Measurements from ENCODE around the gene UHMK1. TPM values are rescaled to one million over a fixed set of nuclear protein-coding genes. Genes with fewer than 3 reads are reported as not detected.

Gene UHMK1
- total and polyA plus RNA-seq, 4 donors = 8.7 to 29.6 (median 21.3) TPM

DNA sequence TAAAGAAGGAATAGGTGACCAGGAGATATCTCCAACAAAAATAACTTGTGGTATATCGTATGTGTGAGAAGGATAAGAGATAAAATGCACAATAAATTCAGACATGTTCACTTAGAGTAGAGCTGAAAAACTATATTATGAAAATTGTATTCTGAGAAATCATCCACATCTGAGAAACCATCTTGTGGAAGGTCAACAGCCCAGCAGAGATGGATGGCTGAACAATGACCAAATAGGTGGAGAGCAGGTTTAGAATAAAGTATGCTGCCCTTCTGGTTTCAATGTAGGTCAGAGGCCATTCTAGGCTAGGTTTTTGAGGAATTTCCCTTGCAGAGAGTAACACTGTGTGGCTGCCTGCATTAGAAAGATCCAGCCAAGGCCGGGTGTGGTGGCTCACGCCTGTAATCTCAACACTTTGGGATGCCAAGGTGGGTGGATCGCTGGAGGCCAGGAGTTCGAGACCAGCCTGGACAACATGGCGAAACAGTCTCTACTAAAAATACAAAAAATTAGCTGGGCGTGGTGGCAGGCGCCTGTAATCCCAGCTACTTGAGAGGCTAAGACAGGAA is 55.1 kb downstream of the UHMK1 start:
- H3K4me3 ChIP-seq (ENCODE audit: low read length in 2 of 2) = no peak overlapping the region
- no peaks in the 10 kb centered on the region for H3K36me3 ChIP-seq (ENCODE audit: control insufficient read depth in 1 of 2, insufficient read depth in 2 of 2, low read length in 1 of 2)
- intact Hi-C loops (cut with DNase I) = no loop called here
- no peaks in the 10 kb centered on the region for H3K4me1 ChIP-seq (ENCODE audit: control insufficient read depth in 1 of 2, insufficient read depth in 2 of 2, low read length in 2 of 2)
- DNase-seq (no peak), ATAC-seq (ENCODE audit: low FRiP score) (peak; percentile 36)
- H3K27me3 ChIP-seq (ENCODE audit: control insufficient read depth in 1 of 2, insufficient read depth in 2 of 2, low read length in 1 of 2) = no peaks in the 10 kb centered on the region
- no peak overlapping the region for H3K27ac ChIP-seq (ENCODE audit: low read depth in 1 of 2, low read length in 2 of 2)
- H3K9me3 ChIP-seq (ENCODE audit: control insufficient read depth, low read length) = no peaks in the 10 kb centered on the region
- 92 to 95% methylated on average over 8 of the region's 8 CpGs for WGBS, 2 donors

DNA sequence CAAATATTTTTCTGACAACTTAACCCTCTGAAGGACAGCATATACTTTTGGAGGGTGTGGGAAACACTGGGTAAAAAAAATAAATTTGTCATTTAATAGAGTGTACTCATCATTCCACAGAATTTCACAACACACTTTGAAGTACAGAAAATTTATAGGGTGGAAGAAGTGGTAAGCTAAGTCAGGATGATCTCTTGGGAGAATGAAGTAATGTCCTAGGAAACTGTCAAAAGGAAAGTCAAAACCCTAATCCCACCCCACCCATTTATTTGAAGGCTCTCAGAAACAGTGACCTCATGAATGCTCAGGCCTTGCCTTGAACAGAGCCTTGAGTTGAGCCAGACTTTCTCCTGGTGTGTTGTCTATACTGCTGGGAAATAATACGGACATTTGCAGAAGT is 56.6 kb downstream of the UHMK1 start:
- no peaks in the 10 kb centered on the region for H3K36me3 ChIP-seq (ENCODE audit: control insufficient read depth in 1 of 2, insufficient read depth in 2 of 2, low read length in 1 of 2)
- H3K27ac ChIP-seq (ENCODE audit: low read depth in 1 of 2, low read length in 2 of 2) = no peak overlapping the region
- intact Hi-C loops (cut with DNase I) = no loop called here
- no peaks in the 10 kb centered on the region for H3K9me3 ChIP-seq (ENCODE audit: control insufficient read depth, low read length)
- no peaks in the 10 kb centered on the region for H3K4me1 ChIP-seq (ENCODE audit: control insufficient read depth in 1 of 2, insufficient read depth in 2 of 2, low read length in 2 of 2)
- WGBS, 2 donors = 89 to 90% methylated on average over 1 of the region's 1 CpG
- H3K27me3 ChIP-seq (ENCODE audit: control insufficient read depth in 1 of 2, insufficient read depth in 2 of 2, low read length in 1 of 2) = no peaks in the 10 kb centered on the region
- no peak overlapping the region for H3K4me3 ChIP-seq (ENCODE audit: low read length in 2 of 2)
- DNase-seq = no peak
- peak; percentile 73 for ATAC-seq (ENCODE audit: low FRiP score)

DNA sequence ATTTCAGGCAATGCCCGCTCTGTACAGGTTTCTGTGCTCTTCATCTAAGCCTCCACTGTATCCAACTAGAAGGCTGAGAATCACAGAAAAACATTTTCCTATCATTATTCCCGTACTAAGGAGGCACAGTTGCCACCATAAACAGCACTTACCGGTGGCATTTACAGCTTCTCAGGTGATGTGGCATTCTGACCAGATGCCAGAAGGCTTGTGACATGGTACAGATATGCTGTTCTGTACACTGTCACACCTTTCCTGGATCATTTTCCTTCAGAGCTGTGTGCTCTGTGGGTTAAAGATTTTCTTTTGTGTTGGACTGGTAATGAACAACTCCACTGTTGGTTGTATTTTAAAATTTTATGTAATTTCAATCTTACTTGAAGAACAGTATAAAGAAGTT is 59.9 kb downstream of the UHMK1 start:
- no peak for ATAC-seq (ENCODE audit: low FRiP score)
- peaks cover 0 to 2% of the 10 kb centered on the region in 2 donors for H3K4me1 ChIP-seq (ENCODE audit: control insufficient read depth in 1 of 2, insufficient read depth in 2 of 2, low read length in 2 of 2)
- H3K27me3 ChIP-seq (ENCODE audit: control insufficient read depth in 1 of 2, insufficient read depth in 2 of 2, low read length in 1 of 2) = no peaks in the 10 kb centered on the region
- H3K9me3 ChIP-seq (ENCODE audit: control insufficient read depth, low read length) = no peaks in the 10 kb centered on the region
- H3K4me3 ChIP-seq (ENCODE audit: low read length in 2 of 2) = no peak overlapping the region
- 79 to 82% methylated on average over 3 of the region's 3 CpGs for WGBS, 2 donors
- H3K36me3 ChIP-seq (ENCODE audit: control insufficient read depth in 1 of 2, insufficient read depth in 2 of 2, low read length in 1 of 2) = no peaks in the 10 kb centered on the region
- intact Hi-C loops (cut with DNase I) = no loop called here
- no peak overlapping the region for H3K27ac ChIP-seq (ENCODE audit: low read depth in 1 of 2, low read length in 2 of 2)
- no peak for DNase-seq

DNA sequence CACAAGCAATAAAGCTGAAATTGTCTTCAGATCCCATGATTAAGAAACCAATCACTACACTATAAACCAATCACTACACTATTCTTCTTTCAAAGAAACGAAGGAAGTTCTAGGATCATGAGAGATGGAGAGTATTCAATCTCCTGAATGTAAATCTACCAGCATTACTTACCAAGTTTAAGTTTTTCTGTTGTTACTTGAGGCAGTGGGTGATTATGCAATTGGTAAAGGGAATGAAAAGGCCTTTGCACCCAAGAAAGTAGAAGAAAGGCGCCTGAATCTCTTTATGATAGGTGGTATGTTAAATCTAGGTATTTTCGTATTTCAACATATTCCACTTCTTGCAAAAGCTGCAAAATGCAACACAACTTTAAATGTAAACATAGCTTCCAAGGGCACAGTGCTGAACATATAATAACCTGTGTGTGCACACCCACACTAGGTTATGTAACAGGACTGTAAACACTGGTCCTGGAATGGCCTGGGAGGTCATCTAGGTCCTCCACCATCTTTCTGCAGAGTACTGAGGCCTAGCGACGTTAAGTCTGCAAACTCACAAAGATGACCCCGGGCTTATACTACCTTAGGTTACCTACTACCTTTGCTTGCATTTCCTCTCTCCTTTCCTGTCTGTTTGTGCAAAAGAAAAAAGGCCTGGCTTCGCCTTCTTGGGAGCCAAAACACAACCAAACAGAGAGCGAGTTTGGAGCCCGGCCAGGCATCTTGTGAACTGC is 62.9 kb downstream of the UHMK1 start:
- Histone ChIP-seq H3K4me1 (ENCODE audit: control insufficient read depth in 1 of 2, insufficient read depth in 2 of 2, low read length in 2 of 2) (peaks cover 2 to 9% of the 10 kb centered on the region in 2 donors), H3K27me3 (ENCODE audit: control insufficient read depth in 1 of 2, insufficient read depth in 2 of 2, low read length in 1 of 2) (no peaks in the 10 kb centered on the region), H3K36me3 (ENCODE audit: control insufficient read depth in 1 of 2, insufficient read depth in 2 of 2, low read length in 1 of 2) (no peaks in the 10 kb centered on the region), H3K9me3 (ENCODE audit: control insufficient read depth, low read length) (no peaks in the 10 kb centered on the region), H3K27ac (ENCODE audit: low read depth in 1 of 2, low read length in 2 of 2) (peak overlapping the region; percentile 62 to 95), H3K4me3 (ENCODE audit: low read length in 2 of 2) (peak overlapping the region in 1 of 2 donors; percentile 56)
- WGBS, 2 donors = 44% methylated on average over 9 of the region's 9 CpGs
- intact Hi-C loops (cut with DNase I) = loop anchor here in 1 of 2 donors (1.0 to 5.0 kb wide), 2 partner anchors 19 to 63 kb away; partner anchors contain the start of gene UHMK1
- no peak for ATAC-seq (ENCODE audit: low FRiP score)
- DNase-seq = no peak

DNA sequence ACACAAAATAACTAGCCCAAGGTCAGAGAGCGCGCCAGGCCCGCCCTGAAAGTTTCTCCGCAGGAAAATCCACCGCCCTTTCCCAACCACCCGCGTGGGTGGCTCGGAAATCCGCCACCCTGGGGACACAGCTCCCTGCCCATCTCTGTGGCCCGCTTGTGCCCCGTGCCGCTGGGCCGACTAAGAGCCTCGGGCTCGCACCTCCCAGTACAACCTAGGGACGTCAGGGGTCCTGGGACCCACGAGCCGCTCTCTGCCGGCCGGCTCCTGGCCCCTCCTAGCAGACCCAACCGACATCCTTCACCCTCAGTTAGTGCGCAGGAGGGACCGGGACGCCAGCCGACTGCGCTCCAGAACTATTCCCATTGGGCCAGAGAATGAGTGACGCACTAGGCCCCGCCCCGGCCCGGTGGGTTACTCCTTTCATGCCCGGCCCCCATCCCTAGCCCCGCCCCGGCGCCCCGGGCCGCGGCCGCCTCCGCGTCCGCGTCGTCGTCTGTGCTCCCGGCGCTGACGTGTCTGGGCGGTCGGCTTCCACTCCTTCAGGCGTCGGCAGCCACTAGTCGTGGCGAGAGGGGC is 63.5 kb downstream of the UHMK1 start:
- WGBS, 2 donors = 1% methylated on average over 53 of the region's 53 CpGs
- DNase-seq = peak; percentile 99 to 100
- no peaks in the 10 kb centered on the region for H3K27me3 ChIP-seq (ENCODE audit: control insufficient read depth in 1 of 2, insufficient read depth in 2 of 2, low read length in 1 of 2)
- H3K36me3 ChIP-seq (ENCODE audit: control insufficient read depth in 1 of 2, insufficient read depth in 2 of 2, low read length in 1 of 2) = no peaks in the 10 kb centered on the region
- peak overlapping the region; percentile 48 to 79 for H3K4me3 ChIP-seq (ENCODE audit: low read length in 2 of 2)
- H3K9me3 ChIP-seq (ENCODE audit: control insufficient read depth, low read length) = no peaks in the 10 kb centered on the region
- peak; percentile 97 for ATAC-seq (ENCODE audit: low FRiP score)
- intact Hi-C loops (cut with DNase I) = loop anchor here in 1 of 2 donors (1.0 to 5.0 kb wide), 2 partner anchors 20 to 64 kb away; partner anchors contain the start of gene UHMK1
- H3K4me1 ChIP-seq (ENCODE audit: control insufficient read depth in 1 of 2, insufficient read depth in 2 of 2, low read length in 2 of 2) = peaks cover 2 to 9% of the 10 kb centered on the region in 2 donors
- H3K27ac ChIP-seq (ENCODE audit: low read depth in 1 of 2, low read length in 2 of 2) = peak overlapping the region; percentile 62 to 95

DNA sequence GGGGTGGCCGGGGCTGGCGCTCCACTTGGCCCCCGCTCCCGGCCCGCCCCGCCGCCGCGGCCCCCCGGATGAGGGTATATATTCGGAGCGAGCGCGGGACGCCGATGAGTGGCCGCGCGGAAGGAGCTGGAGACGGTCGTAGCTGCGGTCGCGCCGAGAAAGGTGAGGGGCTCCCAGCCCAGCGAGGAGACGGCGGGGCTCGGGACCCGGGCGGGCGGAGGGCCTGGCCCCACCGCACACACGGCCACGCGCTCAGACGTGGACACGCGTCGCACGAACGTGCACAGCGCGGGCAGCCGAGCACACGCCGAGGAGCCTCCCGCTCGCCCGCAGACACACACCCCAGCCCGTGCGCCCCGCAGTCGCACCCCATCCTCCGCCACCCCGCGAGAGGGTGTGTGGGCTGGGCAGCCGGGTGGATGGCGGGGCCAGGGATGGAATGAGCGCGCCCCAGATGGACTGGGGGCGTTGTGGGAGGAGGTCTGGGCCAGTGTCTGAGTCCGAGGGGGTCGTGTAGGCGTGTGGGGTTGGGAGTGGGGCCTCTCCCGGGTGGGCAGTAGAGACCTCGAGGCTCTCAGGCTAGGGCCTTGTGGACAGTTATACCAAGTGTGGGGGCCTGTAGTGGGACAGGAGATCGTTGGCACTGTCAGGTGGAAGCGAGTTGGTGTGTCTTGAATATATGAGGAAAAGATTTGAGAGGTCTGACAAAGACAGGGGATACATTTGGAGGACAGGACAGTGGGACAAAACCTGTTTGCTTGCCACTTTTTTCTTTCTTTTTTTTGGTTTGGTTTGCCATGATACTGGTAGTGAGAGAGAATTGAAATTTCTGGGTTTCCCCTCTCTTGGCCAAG is 64.2 kb downstream of the UHMK1 start, which contains the start of gene UAP1:
Gene UAP1, plus strand, starts transcription at position 107 of the 854 bp plus-strand sequence. CDS start 4,347 bp downstream, outside the sequence.
- Histone ChIP-seq H3K9me3 (ENCODE audit: control insufficient read depth, low read length) (no peaks in the 10 kb centered on the region), H3K27ac (ENCODE audit: low read depth in 1 of 2, low read length in 2 of 2) (peak within 1 kb of the TSS; percentile 82 to 95), H3K36me3 (ENCODE audit: control insufficient read depth in 1 of 2, insufficient read depth in 2 of 2, low read length in 1 of 2) (no peaks in the 10 kb centered on the region), H3K4me3 (ENCODE audit: low read length in 2 of 2) (peak within 1 kb of the TSS; percentile 48 to 79), H3K27me3 (ENCODE audit: control insufficient read depth in 1 of 2, insufficient read depth in 2 of 2, low read length in 1 of 2) (no peaks in the 10 kb centered on the region), H3K4me1 (ENCODE audit: control insufficient read depth in 1 of 2, insufficient read depth in 2 of 2, low read length in 2 of 2) (peaks cover 2 to 9% of the 10 kb centered on the region in 2 donors)
- intact Hi-C loops (cut with DNase I) = loop anchor here in 1 of 2 donors (1.0 to 5.0 kb wide), 2 partner anchors 21 to 65 kb away; partner anchors contain the start of gene UHMK1
- ATAC-seq (ENCODE audit: low FRiP score) (no peak), DNase-seq (peak in 1 of 2 donors; percentile 83)
- 0% methylated on average over 59 to 69 of the region's 69 CpGs for WGBS, 2 donors

DNA sequence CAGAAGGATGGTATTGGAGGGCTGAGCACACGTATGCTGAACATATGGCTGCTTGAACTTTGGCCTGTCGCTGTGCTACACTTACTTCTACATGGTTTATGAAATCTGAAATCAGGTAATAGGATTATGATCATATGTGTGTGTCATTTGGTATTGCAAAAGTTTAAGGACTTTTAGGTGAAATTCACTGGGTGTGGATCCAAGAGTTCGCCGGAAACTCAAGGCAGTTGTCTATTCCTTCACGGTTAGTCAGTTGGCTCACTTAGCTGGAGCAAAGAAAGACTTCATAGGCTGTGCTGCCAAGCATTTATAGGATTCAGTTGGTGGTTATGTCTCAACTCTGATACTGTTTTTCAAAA is 64.8 kb downstream of the UHMK1 start:
- Histone ChIP-seq H3K36me3 (ENCODE audit: control insufficient read depth in 1 of 2, insufficient read depth in 2 of 2, low read length in 1 of 2) (no peaks in the 10 kb centered on the region), H3K27me3 (ENCODE audit: control insufficient read depth in 1 of 2, insufficient read depth in 2 of 2, low read length in 1 of 2) (no peaks in the 10 kb centered on the region), H3K4me1 (ENCODE audit: control insufficient read depth in 1 of 2, insufficient read depth in 2 of 2, low read length in 2 of 2) (peaks cover 2 to 9% of the 10 kb centered on the region in 2 donors), H3K27ac (ENCODE audit: low read depth in 1 of 2, low read length in 2 of 2) (peak overlapping the region in 1 of 2 donors; percentile 82), H3K4me3 (ENCODE audit: low read length in 2 of 2) (peak overlapping the region; percentile 48 to 79), H3K9me3 (ENCODE audit: control insufficient read depth, low read length) (no peaks in the 10 kb centered on the region)
- intact Hi-C loops (cut with DNase I) = loop anchor here in 1 of 2 donors (5.0 kb wide), 1 partner anchor 65 kb away; the partner anchor contains the start of gene UHMK1
- 15 to 16% methylated on average over 5 of the region's 5 CpGs for WGBS, 2 donors
- no peak for DNase-seq
- no peak for ATAC-seq (ENCODE audit: low FRiP score)

DNA sequence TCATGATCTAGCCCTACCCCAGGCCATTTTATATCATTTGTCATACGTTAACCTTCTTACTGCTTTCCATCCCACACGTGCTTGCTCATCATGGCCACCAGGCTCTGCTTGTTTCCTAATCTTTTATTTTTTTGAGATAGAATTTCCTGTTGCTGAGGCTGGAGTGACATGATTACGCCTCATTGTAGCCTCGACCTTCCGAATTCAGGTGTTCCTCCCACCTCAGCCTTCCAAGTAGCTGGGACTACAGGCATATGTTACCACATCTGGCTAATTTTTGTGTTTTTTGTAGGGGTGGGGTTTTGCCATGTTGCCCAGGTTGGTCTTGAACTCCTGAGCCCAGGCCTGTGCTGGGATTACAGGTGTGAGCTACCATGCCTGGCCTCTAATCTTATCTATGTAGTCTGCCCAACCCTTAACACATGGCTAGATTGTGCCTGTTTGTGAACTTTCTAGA is 67.2 kb downstream of the UHMK1 start:
- Histone ChIP-seq H3K27me3 (ENCODE audit: control insufficient read depth in 1 of 2, insufficient read depth in 2 of 2, low read length in 1 of 2) (no peaks in the 10 kb centered on the region), H3K4me1 (ENCODE audit: control insufficient read depth in 1 of 2, insufficient read depth in 2 of 2, low read length in 2 of 2) (peaks cover 2 to 9% of the 10 kb centered on the region in 2 donors), H3K36me3 (ENCODE audit: control insufficient read depth in 1 of 2, insufficient read depth in 2 of 2, low read length in 1 of 2) (peaks cover 0 to 6% of the 10 kb centered on the region in 2 donors), H3K4me3 (ENCODE audit: low read length in 2 of 2) (no peak overlapping the region), H3K9me3 (ENCODE audit: control insufficient read depth, low read length) (no peaks in the 10 kb centered on the region), H3K27ac (ENCODE audit: low read depth in 1 of 2, low read length in 2 of 2) (no peak overlapping the region)
- WGBS, 2 donors = 86 to 89% methylated on average over 5 of the region's 5 CpGs
- intact Hi-C loops (cut with DNase I) = loop anchor here in 1 of 2 donors (5.0 kb wide), 1 partner anchor 67 kb away; the partner anchor contains the start of gene UHMK1
- no peak for DNase-seq
- ATAC-seq (ENCODE audit: low FRiP score) = no peak

Data from aorta (tissue), 5 donors.